ENCODE results near the gene ISG20L2.

ISG20L2 gene

DNA sequence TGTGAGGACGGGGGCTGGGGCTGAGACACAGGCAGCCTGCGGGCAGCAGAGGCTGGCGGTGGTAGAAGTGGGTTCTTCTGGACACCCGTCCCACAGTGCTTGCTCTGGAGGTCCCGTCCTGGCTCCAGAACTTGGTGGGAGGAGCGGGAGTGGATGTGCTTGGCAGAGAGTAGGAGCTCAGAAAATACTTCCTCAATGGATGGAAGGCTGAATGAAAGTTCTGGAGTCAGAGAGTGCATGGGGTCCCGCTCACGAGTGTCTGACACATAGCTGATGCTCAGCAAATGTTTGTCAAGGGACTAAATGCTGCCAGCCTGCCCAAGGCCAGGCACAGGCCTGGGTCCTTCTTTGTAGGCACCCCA lies 37.9 kb downstream of the ISG20L2 start:
- DNase-seq (ENCODE audit: low read depth in 4 of 4, low spot score in 1 of 4), result no peak

DNA sequence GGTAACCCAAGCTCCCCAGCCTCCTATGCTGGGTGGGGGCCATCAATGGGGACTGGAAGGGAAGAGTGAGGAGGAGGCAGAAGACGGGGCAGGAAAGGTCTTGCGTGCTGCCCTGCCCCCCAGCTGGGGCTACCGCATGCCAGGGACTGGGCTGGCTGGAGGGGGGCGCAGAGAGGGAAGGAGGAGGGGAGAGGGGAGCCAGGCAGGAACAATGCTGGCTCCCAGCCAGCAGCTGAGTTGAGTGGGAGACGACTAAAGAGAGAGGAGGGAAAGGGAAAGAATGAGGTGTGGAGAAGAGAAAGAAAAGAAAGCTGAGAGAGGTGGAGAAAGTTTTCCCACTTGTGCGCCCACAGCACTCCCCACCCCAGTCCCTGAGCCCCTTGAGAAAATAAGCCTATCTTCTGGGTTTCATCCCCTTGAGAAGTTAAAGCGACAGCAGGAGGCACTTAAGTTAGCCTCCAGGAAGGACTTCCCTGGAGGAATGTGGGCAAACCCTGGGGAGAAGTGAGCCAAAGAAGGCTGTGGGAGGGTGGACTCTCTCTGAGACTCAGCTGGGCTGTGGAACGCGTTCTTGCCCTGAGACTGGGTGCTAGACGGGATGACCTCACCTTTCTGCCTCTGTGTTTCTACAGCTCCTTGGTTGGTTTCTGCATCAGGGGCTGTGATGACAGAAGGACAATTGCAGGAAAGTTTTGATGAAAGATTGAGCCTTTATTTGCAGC lies 38.5 kb downstream of the ISG20L2 start:
- no peak for DNase-seq (ENCODE audit: low read depth in 4 of 4, low spot score in 1 of 4)

DNA sequence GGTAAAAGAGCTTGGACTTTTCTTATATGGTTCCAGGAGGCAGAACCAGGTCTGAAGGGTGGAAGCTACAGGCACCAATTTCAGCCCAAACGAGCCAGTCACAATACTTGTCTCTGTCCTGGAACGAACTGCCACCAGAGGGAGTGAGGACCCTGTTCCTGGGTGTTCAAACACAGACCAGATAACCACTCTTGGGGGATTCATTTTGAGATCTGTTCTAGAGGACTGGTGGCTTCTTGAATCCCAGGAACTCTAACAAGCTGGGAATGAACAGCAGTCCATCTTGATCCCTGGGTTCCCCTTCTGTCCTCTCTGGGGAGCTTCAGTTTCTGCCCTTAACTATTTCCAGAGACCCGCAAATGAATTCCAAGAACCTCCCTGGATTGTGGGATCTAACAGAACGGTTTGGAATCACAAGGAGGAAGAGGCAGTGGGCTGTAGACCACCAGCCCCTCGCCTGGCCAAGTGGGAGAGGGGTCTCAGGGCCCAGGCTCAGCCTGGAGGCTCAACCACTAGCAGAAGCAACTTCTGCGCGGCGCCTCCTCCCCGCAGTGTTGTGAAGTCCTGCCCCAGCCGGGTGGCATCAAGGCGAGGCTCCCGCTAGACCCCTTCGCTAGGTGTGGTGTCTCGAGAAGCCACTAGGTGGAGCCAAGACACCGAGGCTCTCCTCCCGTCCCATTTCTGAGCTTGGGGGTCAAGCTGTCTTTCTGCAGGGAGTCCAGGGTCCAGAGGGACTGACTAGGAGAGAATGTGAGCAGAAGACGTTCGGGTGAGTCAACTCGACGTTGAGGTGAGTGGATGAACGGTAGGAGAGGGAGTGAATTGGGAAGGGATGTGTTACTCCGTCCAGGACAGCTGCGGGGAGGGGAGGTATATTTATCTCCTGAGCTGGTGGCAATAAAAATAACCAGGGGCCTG lies 39.3 kb downstream of the ISG20L2 start:
- DNase-seq (ENCODE audit: low read depth in 4 of 4, low spot score in 1 of 4), result peak; percentile 38 to 62 (median 62)

DNA sequence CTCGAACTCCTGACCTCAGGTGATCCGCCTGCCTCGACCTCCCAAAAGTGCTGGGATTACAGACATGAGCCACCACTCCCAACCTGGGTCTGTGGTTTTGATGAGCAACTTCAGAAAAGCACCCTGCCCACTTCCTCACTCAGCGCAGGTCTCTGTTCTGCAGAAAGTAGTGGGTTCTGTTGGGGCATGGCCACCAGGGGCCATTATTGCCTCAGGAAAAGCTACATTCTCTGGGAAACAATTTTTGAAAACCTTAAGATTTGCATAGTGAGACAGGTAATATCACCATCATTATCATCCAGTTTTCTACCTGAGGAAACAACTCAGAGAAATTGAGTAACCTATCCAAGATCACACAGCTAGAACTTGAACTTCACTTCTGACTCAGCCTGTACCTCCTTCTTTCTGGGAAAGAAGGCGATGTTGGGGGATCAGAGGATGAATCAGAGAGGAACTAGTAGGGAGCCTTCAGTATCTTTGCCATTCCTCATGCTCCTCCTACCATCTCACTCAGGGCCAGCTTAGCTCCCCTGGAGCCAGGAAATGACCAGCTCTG lies 44.3 kb downstream of the ISG20L2 start:
- DNase-seq (ENCODE audit: low read depth in 4 of 4, low spot score in 1 of 4), result no peak

DNA sequence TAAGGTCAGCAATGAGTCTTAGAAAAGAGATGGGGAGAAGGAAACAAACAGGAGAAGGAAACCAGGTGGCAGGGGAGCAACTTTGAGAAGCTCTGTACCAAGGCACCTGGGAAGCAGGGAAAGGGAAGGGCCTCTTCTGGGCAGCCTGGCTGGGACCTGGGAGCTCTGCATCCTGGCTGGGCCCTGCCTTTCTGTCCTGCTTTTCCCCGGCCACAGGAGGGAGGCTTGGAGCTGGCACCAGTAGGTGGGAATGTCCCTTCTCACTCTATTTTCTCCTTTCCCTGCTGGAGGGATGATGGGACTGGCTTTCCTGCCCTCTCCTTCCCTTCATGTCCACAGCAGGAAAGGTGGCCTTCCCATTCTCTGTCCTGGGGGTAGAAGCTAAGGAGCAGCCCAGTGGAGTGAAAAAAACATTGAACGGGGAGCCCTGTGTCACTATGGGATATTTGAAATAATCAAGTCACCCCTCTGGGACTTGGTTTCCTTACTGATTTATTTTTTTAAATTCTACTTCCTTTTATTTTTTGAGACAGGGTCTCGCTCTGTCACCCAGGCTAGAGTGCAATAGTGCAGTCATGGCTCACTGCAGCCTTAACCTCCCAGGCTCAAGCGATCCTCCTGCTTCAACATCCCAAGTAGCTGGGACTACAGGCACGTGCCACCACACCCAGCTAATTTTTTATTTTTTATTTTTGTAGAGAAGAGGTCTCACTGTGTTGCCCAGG lies 46.2 kb downstream of the ISG20L2 start:
- no peak for DNase-seq (ENCODE audit: low read depth in 4 of 4, low spot score in 1 of 4)

DNA sequence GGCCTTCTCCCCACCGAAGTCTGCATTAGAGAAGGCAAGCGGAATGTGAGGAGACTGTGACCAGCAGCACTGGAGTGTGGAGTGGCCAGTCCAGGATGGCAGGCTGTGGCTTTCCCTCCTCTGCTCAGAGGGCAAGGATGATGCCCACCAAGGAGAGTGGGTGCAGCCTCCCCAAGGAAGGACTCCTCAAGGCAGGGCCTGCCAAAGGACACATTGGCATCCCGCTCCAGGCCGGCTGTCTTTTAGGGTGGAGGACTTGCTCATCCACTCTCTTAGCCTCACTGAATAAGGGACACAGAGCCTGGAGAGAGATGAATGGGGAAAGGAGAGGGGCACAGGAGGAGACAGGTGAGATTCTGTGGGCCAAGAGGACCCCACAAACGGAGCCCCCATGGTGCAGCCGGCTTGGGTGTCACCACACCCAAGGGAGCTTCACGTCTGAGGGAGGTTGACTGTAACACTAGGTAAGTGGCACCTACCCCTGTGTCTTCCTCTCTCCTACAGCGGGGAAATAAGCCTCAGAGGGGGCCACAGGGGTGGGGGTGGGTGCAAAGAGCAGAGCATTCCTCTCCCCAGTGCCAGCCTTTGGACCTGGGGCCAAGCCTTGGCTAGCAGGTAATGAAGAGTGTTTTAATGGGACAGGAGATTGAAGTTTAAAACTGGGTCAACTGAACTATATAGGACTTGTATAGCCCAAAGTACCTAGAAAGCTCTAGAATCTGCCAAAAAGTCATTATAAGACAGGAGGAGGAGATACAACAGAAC lies 47.2 kb downstream of the ISG20L2 start:
- no peak for DNase-seq (ENCODE audit: low read depth in 4 of 4, low spot score in 1 of 4)

DNA sequence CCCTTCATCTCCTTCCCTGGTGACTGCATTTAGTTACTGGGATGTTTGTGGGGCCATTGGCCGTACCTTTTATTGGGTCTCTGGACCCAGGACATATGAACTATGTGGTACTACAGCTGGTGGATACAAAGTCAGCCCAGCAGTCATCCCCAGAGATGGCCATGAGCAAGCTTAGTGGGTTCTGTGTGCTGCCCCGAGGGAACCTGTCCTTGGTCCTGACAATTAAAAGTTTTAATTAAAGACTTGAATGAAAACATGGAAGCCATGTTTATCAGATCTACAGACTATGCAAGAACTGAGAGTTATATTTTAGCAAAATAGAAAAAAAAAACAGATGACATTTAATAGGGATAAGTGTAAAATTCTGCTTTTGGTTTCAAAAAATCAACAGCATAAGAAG lies 48.5 kb downstream of the ISG20L2 start:
- DNase-seq (ENCODE audit: low read depth in 4 of 4, low spot score in 1 of 4), result no peak

DNA sequence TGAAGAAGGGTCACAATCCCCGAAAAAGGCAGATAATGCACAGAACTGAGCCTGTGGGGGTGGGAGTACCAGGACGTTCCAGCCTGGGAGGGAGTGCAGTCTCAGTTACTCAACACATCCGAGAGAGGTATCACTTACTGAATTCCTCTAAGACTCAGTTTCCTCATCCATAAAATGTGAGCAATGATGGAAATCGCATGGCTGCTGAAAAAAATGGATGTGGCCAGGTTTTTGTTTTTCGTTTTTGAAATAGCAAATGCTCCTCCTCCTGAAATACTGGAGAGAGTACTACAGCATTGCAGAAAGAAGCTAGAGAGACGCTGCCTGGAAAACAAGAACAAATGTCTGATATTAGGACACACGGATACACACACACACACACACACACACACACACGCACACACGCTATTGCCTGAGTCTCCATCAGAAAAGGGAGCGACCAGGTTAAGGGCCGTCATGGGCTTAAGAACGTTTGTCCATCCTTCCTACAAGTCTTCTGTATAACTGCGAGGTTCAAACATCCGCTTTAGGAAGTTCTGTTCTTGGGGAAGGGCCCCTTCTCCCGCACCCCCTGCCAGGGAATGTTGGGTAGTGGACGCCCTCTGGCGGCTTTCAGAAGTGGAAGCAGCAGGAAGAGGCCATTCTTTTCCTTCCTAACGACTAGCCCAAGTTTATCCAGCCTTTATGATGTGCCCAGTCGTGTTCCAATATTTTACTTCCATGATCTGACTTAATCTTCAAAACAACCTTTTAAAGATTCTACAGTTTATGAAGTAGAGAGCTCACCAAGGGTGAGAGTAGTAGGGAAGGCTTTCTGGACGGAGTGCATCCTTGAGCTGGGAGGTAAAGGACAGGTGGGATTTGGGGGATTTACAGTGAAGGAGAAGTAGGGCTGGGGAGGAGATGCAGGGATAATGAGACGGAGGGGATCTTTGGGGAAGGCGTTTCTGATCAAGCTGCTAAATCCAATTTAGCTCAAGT lies 50.7 kb downstream of the ISG20L2 start:
- no peak for DNase-seq (ENCODE audit: low read depth in 4 of 4, low spot score in 1 of 4)

DNA sequence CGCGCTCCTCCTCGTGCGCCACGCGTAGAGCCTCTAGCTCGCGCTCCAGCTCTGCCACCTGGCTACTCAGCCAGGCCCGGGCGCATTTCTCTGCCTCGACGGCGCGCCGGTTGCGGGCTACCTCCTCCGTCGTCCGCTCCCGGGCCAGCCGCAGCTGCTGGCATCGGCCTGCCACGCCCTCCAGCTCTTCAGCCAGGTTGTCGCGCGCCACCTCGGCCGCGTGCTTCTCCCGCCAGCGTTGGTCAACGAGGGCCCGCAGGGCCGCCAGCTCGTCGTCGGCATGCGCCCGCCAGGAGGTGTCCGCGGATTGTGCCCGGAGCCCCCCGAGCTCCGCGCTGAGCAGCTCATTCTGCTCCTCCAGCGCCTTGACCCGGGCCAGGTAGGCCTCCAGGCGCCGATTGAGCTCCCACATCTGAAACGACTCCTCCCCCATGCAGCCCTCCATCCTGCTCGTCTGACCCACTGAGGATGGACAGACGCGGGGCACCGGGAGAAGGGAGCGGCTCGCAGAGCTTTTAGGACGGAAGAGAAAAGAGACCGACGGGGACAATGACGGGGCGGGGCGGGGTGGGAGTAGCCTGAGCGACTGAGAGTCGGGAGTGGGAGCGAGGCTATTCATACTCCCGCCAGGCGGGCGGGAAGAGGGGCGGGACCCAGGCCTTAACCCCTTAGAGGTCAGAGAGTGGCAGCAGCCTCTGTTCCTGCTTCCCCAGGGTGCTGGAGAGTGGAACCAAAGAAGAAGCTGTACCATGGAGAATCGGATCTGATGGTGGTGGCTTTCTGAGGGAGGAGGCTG lies 51.5 kb downstream of the ISG20L2 start, which contains the start of gene NES:
Gene NES (minus strand): TSS at position 588 of the 796 bp plus-strand sequence. CDS start 143 bp downstream, at position 445.
- DNase-seq (ENCODE audit: low read depth in 4 of 4, low spot score in 1 of 4), result no peak

DNA sequence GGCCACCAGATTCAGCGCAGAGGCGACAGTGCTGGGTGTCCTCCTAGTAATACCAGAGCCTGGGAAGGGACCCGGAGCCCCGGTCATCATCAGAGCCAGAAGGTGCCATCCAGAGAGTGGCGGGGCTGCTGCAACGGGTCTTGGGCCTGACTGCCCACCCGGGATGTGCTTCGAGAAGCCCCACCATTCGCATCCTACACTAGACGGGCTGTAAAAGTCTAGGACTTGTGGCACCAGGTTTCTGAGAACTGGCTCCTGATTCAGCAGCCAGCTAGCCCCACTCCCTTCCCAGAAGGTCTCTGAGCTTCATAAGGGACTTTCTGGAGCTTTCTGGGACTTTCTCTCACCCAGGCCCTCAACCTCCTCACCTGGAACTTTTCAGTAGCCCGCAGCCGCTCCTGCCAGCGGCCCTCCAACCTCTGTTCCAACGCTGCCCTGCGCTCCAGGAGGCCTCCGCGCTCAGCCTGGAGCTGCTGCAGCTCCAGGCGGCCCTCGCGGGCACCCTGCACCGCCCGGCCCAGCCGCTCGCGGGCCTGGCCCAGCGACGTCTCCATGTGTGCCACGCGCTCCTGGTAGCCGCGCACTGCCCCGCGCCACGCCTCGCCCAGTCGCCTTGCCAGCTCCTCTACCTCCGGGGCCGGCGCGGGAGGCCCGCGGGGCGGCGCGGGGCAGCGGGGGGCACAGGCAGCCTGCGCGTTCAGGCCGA lies 52.3 kb downstream of the ISG20L2 start:
- DNase-seq (ENCODE audit: low read depth in 4 of 4, low spot score in 1 of 4), result no peak

DNA sequence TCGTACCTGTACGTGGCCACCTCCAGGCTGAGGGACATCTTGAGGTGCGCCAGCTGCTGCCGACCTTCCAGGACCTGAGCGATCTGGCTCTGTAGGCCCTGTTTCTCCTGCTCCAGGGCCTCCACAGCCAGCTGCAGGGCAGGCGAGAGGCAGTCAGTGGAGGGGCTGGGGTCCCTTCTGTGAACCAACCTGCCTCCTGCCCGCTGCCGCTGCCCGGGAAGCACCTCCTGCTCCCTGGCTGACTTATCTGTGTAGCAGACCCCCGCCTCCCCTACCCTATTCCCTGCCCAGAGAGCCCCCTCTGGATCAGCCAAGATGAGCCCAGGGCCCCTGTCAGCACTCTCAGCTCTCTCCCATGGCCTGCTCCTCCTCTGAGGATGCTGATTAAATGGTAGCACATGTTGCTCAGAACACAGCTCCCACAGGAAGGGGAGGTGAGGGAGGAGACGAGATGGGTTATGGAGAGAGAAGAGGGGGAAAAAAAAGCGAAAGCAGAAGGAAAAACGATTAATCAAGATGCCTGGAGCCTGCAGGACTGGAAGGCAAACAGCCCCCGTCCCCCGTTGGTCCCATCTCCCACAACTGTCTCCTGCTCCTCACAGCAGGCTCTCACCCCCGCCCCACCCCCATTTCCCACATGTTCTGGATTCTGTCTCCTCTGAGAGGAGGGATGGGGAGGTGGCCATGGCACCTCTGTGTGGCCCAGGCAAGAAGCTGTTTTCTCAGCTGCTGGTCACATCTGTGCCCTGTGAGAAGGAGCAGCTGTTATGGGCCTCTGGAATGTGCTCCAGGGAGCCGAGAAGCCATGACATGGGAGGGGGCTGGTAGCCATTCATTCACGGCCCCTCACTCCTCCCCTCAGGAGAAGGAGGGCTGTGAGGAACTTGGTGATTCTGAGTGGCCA lies 53.1 kb downstream of the ISG20L2 start:
- DNase-seq (ENCODE audit: low read depth in 4 of 4, low spot score in 1 of 4), result no peak

DNA sequence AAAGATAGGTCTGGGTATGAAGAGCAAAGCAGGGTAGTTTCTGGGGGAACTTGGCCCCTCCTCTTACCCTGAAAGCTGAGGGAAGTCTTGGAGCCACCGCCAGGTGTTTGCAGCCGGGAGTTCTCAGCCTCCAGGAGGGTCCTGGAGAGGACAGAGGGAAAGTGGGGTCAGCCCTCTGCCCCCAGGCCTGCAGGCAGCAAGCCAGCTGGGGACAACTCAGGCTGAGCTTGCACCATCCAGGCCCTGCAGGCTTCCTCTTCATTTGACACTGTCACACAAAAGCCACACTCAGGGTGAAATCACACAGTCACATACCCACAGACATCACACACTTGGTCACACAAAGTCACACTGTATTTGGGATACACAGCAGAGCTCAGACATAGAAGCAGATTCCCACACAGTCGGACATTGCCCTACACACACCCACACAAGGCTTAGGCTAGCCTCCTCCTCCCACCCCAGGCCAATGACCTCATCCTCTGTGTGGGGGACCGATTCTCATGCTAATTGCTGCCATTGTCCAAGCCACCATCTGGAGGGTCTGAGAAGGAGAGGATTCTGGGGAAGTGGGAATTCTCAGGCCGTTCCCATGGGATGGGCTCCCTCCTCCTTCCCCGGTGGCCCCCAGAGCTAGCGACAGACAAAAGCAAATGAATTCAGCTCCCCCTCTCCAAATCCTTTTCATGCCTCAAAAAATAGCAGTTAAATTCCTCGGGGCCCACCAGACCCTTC lies 55.0 kb downstream of the ISG20L2 start:
- no peak for DNase-seq (ENCODE audit: low read depth in 4 of 4, low spot score in 1 of 4)

All from stimulated activated CD4-positive, alpha-beta T cell treated with anti-CD3 and anti-CD28 coated beads, Interleukin-1b, Interleukin-23, amount 100 ng/mL, for 24 hours (primary cell).